ENCODE measurements around the gene UFD1. TPM values are rescaled to one million over a fixed set of nuclear protein-coding genes. Genes with fewer than 3 reads are reported as not detected.

The UFD1 gene
- total and polyA plus RNA-seq, 2 of the 13 experiments (the other 11 are each of a cell fraction or from before 2014, with no cell fraction given) = 47.9 to 51.1 TPM

GRCh38 chr22:19463008-19463407 is 16.0 kb downstream of the UFD1 start (continued):
- TF ChIP-seq BRCA1 (CRISPR knock-in tag; IDR thresholded peaks at IDR 0.05) (no peak), SRSF4 (IDR thresholded peaks at IDR 0.05; ENCODE audit: low read depth, low read length, poor library complexity, severe bottlenecking) (no peak), RAD51 (IDR thresholded peaks at IDR 0.05; ENCODE audit: borderline replicate concordance) (no peak), ZNF260 (CRISPR knock-in tag; IDR thresholded peaks at IDR 0.05; ENCODE audit: borderline replicate concordance, low read depth) (no peak), KMT2B (CRISPR knock-in tag; IDR thresholded peaks at IDR 0.05) (no peak)

GRCh38 chr22:19461506-19461905 is 17.5 kb downstream of the UFD1 start:
- Histone ChIP-seq H3K27ac (ENCODE audit: extremely low read length, insufficient read depth, low read length) (no peak overlapping the region), H2AFZ (ENCODE audit: low read length) (no peak overlapping the region), H3K79me2 (ENCODE audit: insufficient read depth, low read length) (no peaks in the 10 kb centered on the region), H3K9ac (ENCODE audit: insufficient read depth, low read depth, low read length) (no peak overlapping the region), H4K20me1 (ENCODE audit: insufficient read depth, low read length) (no peaks in the 10 kb centered on the region), H3K4me1 (ENCODE audit: insufficient read depth, low read length) (no peaks in the 10 kb centered on the region), H3K36me3 (replicated peaks in 1 of 2; ENCODE audit: control insufficient read depth in 1 of 2, insufficient read depth in 2 of 2, low read length in 2 of 2) (peaks cover 20 to 47% of the 10 kb centered on the region in 2 experiments; a peak in 4 of 5 replicates), H3K4me3 (replicated peaks in 1 of 3; ENCODE audit: insufficient read depth in 1 of 3, low read depth in 2 of 3, low read length in 3 of 3) (no peak overlapping the region), H3K9me3 (ENCODE audit: low read length) (no peaks in the 10 kb centered on the region), H3K4me2 (ENCODE audit: low read depth, low read length) (no peak overlapping the region), H3K27me3 (ENCODE audit: control insufficient read depth in 1 of 2, insufficient read depth in 2 of 2, low read length in 2 of 2) (no peaks in the 10 kb centered on the region)
- ChIA-PET CTCF (ENCODE audit: low intra/inter-chr PET ratio, low total read pairs) (no interaction called here), POLR2A (no interaction called here)
- 97% methylated on average over 1 of the region's 1 CpG for WGBS (ENCODE audit: low lambda C conversion rate)
- intact Hi-C loops (cut with micrococcal nuclease; ENCODE audit: unreplicated experiment) = no loop called here
- no peak for FAIRE-seq
- ATAC-seq = no peak
- BruUV-seq (replicated peaks) = no TSS peak
- in situ Hi-C loops (cut with HindIII; ENCODE audit: extremely low pct_ligation_motif_present, low pct_unique_long_range_greater_than_20kb) = no loop called here
- DNase-seq (ENCODE audit: low spot score) = no peak
- TF ChIP-seq ZNF20 (CRISPR knock-in tag; IDR thresholded peaks at IDR 0.05) (no peak), PRDM10 (CRISPR knock-in tag; IDR thresholded peaks at IDR 0.05; ENCODE audit: low read depth) (no peak), FOSL2 (CRISPR knock-in tag; IDR thresholded peaks at IDR 0.05) (no peak), ZNF782 (CRISPR knock-in tag; IDR thresholded peaks at IDR 0.05; ENCODE audit: borderline replicate concordance) (no peak), MTF2 (CRISPR knock-in tag; IDR thresholded peaks at IDR 0.05; ENCODE audit: borderline replicate concordance) (no peak), SMARCE1 (IDR thresholded peaks at IDR 0.05; ENCODE audit: borderline replicate concordance) (no peak), ZNF597 (CRISPR knock-in tag; IDR thresholded peaks at IDR 0.05) (no peak), DNMT1 (CRISPR knock-in tag; IDR thresholded peaks at IDR 0.05) (no peak), UBTF (CRISPR knock-in tag; IDR thresholded peaks at IDR 0.05) (no peak), GFI1 (CRISPR knock-in tag; IDR thresholded peaks at IDR 0.05; ENCODE audit: borderline replicate concordance) (no peak), CENPX (CRISPR knock-in tag; IDR thresholded peaks at IDR 0.05) (no peak), E2F5 (CRISPR knock-in tag; conservative IDR thresholded peaks at IDR 0.05) (no peak)

Measured in HepG2 (cell line).